T-helper 2 cell treated with Interferon-gamma antibody and Interleukin-4, amounts not matched to agents 5 μg/mL and 100 μg/mL, for 36 hours (primary cell): ENCODE results near the gene TOPBP1.
"Not testable (repeated sequence)": the region's sequence is repeated elsewhere in the genome, so short reads cannot be mapped to it uniquely, and the experiment has no call there.

Experiments
- DNase-seq: peaks from one replicate; pipeline ENCODE4 v3.0.0; 2021; ENCODE audit warnings: low spot score
- H3K27ac Mint-ChIP-seq: one replicate; pipeline ENCODE4 v1.8.0; 2021; ENCODE audit warnings: mild to moderate bottlenecking, mixed read lengths
- H3K27me3 Mint-ChIP-seq: one replicate; pipeline ENCODE4 v1.8.0; 2021; ENCODE audit warnings: low read depth, mixed read lengths
- H3K36me3 Mint-ChIP-seq: one replicate; pipeline ENCODE4 v1.8.0; 2021; ENCODE audit warnings: low read depth, mixed read lengths
- H3K4me1 Mint-ChIP-seq: one replicate; pipeline ENCODE4 v1.8.0; 2021; ENCODE audit warnings: low read depth, mixed read lengths
- H3K4me3 Mint-ChIP-seq: one replicate; pipeline ENCODE4 v1.8.0; 2022; ENCODE audit warnings: mild to moderate bottlenecking, moderate library complexity, mixed read lengths
- H3K9me3 Mint-ChIP-seq: one replicate; pipeline ENCODE4 v1.8.0; 2021; ENCODE audit warnings: mixed read lengths

TOPBP1 gene

GRCh38 chr3:133562376-133562775, 99.4 kb downstream of the TOPBP1 start:
- Mint-ChIP-seq H3K4me1 (no peaks in the 10 kb centered on the region), H3K4me3 (no peak overlapping the region), H3K27ac (no peak overlapping the region), H3K27me3 (peaks cover 9% of the 10 kb centered on the region), H3K9me3 (no peaks in the 10 kb centered on the region), H3K36me3 (no peaks in the 10 kb centered on the region)
- DNase-seq, result no peak

GRCh38 chr3:133561679-133562078, 100.1 kb downstream of the TOPBP1 start:
- Mint-ChIP-seq H3K4me3 (no peak overlapping the region), H3K9me3 (no peaks in the 10 kb centered on the region), H3K36me3 (no peaks in the 10 kb centered on the region), H3K27ac (no peak overlapping the region), H3K27me3 (peaks cover 9% of the 10 kb centered on the region), H3K4me1 (no peaks in the 10 kb centered on the region)
- DNase-seq, result no peak

GRCh38 chr3:133551589-133551988, 110.2 kb downstream of the TOPBP1 start:
- H3K4me3 Mint-ChIP-seq, H3K4me1 Mint-ChIP-seq, H3K36me3 Mint-ChIP-seq, DNase-seq, H3K27ac Mint-ChIP-seq, H3K27me3 Mint-ChIP-seq, H3K9me3 Mint-ChIP-seq: not testable (repeated sequence)
